SH-SY5Y (cell line): ENCODE measurements around the gene FIGN.

Experiments
- GATA2 ChIP-seq: IDR thresholded peaks from 2 replicates; pipeline ENCODE4 v1.6.1; 2011; ENCODE audit warnings: mild to moderate bottlenecking, low read depth, low read length
- GATA3 ChIP-seq: IDR thresholded peaks from 2 replicates; pipeline ENCODE4 v1.6.1; 2011; ENCODE audit warnings: low read depth, mild to moderate bottlenecking, low read length, moderate library complexity

DNA sequence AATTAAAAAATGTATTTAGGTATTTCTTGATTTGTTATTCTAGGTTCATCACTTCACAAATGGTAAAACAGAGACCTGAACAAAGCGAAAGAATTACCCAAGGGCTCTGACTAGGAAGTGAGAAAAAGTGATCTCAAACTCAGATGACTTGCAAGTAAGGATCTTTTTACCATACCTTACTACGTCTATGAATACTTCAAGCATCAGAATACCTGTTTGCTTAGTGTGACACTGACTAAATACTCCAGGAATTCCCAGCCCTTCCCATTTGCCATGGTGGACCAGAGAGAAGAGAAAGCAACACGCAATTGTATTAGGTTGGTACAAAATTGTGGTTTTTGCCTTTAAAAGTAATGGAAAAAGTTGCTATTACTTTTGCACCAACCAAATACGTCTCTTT is 35.8 kb upstream of the FIGN start:
- TF ChIP-seq GATA2 = no peak
- TF ChIP-seq GATA3 = no peak
